GM23338 (cell line): ENCODE results near the gene XAGE3. TPM values are rescaled to one million over a fixed set of nuclear protein-coding genes. Genes with fewer than 3 reads are reported as not detected.

ENCODE experiments used
- ATAC-seq: fragments of 200-7000 bp; cut with Tn5 transposase; 3 replicates; pipeline ENCODE4 v1.9.1; 2020
- DNase-seq: peaks from one replicate; pipeline ENCODE4 v3.0.0-alpha.2; 2015; ENCODE audit warnings: low spot score
- H2AFZ ChIP-seq: fragments of 200-600 bp; sonication (generic); 2 replicates; pipeline ENCODE4 v1.8.0; 2016; ENCODE audit warnings: antibody characterized with exemption, mild to moderate bottlenecking, moderate library complexity
- H3F3A ChIP-seq: fragments of 200-600 bp; sonication (generic); replicated peaks from 2 replicates; pipeline ENCODE4 v1.8.0; 2017; ENCODE audit warnings: antibody characterized with exemption, mixed run types, low read depth
- H3K27ac ChIP-seq: fragments of 200-600 bp; sonication (generic); 2 replicates; pipeline ENCODE4 v1.6.1; 2016; ENCODE audit warnings: low read depth
- H3K27me3 ChIP-seq: fragments of 200-600 bp; sonication (generic); 2 replicates; pipeline ENCODE4 v1.8.0; 2016; ENCODE audit warnings: mild to moderate bottlenecking, mixed run types, moderate library complexity; ENCODE audit not compliant: insufficient read depth
- H3K36me3 ChIP-seq: fragments of 200-600 bp; sonication (generic); 2 replicates; pipeline ENCODE4 v1.8.0; 2016; ENCODE audit warnings: mild to moderate bottlenecking; ENCODE audit not compliant: insufficient read depth
- H3K4me1 ChIP-seq: fragments of 200-600 bp; sonication (generic); 2 replicates; pipeline ENCODE4 v1.8.0; 2016; ENCODE audit warnings: mild to moderate bottlenecking, moderate library complexity; ENCODE audit not compliant: insufficient read depth
- H3K4me2 ChIP-seq: fragments of 200-600 bp; sonication (generic); 2 replicates; pipeline ENCODE4 v1.7.1; 2017; ENCODE audit warnings: mixed run types
- H3K4me3 ChIP-seq: fragments of 200-600 bp; sonication (generic); 2 replicates; pipeline ENCODE4 v1.6.1; 2016; ENCODE audit warnings: mixed run types
- H3K79me2 ChIP-seq: fragments of 200-600 bp; sonication (generic); replicated peaks from 2 replicates; pipeline ENCODE4 v1.8.0; 2017; ENCODE audit warnings: mild to moderate bottlenecking; ENCODE audit not compliant: insufficient read depth
- H3K9me2 ChIP-seq: fragments of 200-600 bp; sonication (generic); 2 replicates; pipeline ENCODE4 v1.8.0; 2017; ENCODE audit not compliant: insufficient read depth
- H4K20me1 ChIP-seq: fragments of 200-600 bp; sonication (generic); replicated peaks from 2 replicates; pipeline ENCODE4 v1.8.0; 2017; ENCODE audit warnings: mild to moderate bottlenecking; ENCODE audit not compliant: insufficient read depth
- H3K27ac Mint-ChIP-seq: 2 replicates; pipeline ENCODE4 v1.8.0; 2020; ENCODE audit warnings: inconsistent platforms, mild to moderate bottlenecking, moderate library complexity, mixed read lengths
- H3K27me3 Mint-ChIP-seq: 3 replicates; pipeline ENCODE4 v1.8.0; 2022; ENCODE audit warnings: low read depth, mild to moderate bottlenecking, moderate library complexity, mixed read lengths, inconsistent platforms; ENCODE audit not compliant: insufficient read depth, poor library complexity
- H3K36me3 Mint-ChIP-seq: 3 replicates; pipeline ENCODE4 v1.8.0; 2021; ENCODE audit warnings: low read depth, mild to moderate bottlenecking, inconsistent platforms, moderate library complexity, mixed read lengths
- H3K4me1 Mint-ChIP-seq: 3 replicates; pipeline ENCODE4 v1.8.0; 2020; ENCODE audit warnings: mild to moderate bottlenecking, inconsistent platforms, mixed read lengths
- H3K4me3 Mint-ChIP-seq: 3 replicates; pipeline ENCODE4 v1.8.0; 2021; ENCODE audit warnings: moderate library complexity, mild to moderate bottlenecking, inconsistent platforms, mixed read lengths
- H3K9me3 Mint-ChIP-seq: 3 replicates; pipeline ENCODE4 v1.8.0; 2020; ENCODE audit warnings: moderate library complexity, mild to moderate bottlenecking, inconsistent platforms, mixed read lengths
- CREB1 ChIP-seq: fragments of 250-450 bp; sonication (Bioruptor Pico); IDR thresholded peaks from 2 replicates; pipeline ENCODE4 v1.5.0; 2020; ENCODE audit warnings: low read depth, mild to moderate bottlenecking, moderate library complexity
- EZH2 ChIP-seq: fragments of 200-600 bp; sonication (generic); IDR thresholded peaks from one replicate; pipeline ENCODE4 v1.8.0; 2017; ENCODE audit warnings: antibody characterized with exemption, mild to moderate bottlenecking, low read depth; ENCODE audit not compliant: unreplicated experiment
- EZH2phosphoT487 ChIP-seq: fragments of 200-600 bp; sonication (generic); IDR thresholded peaks from one replicate; pipeline ENCODE4 v1.8.1; 2018; ENCODE audit warnings: antibody characterized with exemption; ENCODE audit not compliant: unreplicated experiment
- JUNB ChIP-seq: IDR thresholded peaks from one replicate; pipeline ENCODE4 v1.6.1; 2016; ENCODE audit warnings: antibody characterized with exemption; ENCODE audit not compliant: unreplicated experiment
- NANOG ChIP-seq: IDR thresholded peaks from 2 replicates; pipeline ENCODE4 v1.6.1; 2016; ENCODE audit warnings: antibody characterized with exemption, borderline replicate concordance
- POLR2AphosphoS5 ChIP-seq: IDR thresholded peaks from 2 replicates; pipeline ENCODE4 v1.6.1; 2016; ENCODE audit warnings: antibody characterized with exemption, low read depth
- STAT1 ChIP-seq: IDR thresholded peaks from one replicate; pipeline ENCODE4 v1.6.1; 2016; ENCODE audit warnings: antibody characterized with exemption; ENCODE audit not compliant: unreplicated experiment
- ZNF114 ChIP-seq: fragments of 250-450 bp; sonication (Bioruptor Pico); IDR thresholded peaks from 2 replicates; pipeline ENCODE4 v1.5.0; 2020; ENCODE audit warnings: mild to moderate bottlenecking, moderate library complexity
- ZNF331 ChIP-seq: fragments of 250-450 bp; sonication (Bioruptor Pico); IDR thresholded peaks from 2 replicates; pipeline ENCODE4 v1.5.0; 2020; ENCODE audit warnings: low read depth, mild to moderate bottlenecking, moderate library complexity
- polyA plus RNA-seq: library from polyadenylated mRNA; unstranded; fragments of >200 nt; fragmentation: Nextera tagmentation; extraction: Ambion mirVana; gene quantifications from 2 replicates; pipeline ENCODE4 v1.2.1, GENCODE V29; 2016
- total RNA-seq: library from RNA; depleted of rRNA; stranded (reverse); fragments of >200 nt; shearing (Covaris generic); gene quantifications from 2 replicates; pipeline ENCODE4 v1.2.3, GENCODE V29; 2014
- TF ChIP-seq, protein P1 (sequence below): IDR thresholded peaks from 2 replicates; pipeline ENCODE4 v1.6.1; 2016; ENCODE audit warnings: antibody characterized with exemption
- TF ChIP-seq, protein P2 (sequence below): IDR thresholded peaks from one replicate; pipeline ENCODE4 v1.6.1; 2018; ENCODE audit warnings: antibody characterized with exemption; ENCODE audit not compliant: unreplicated experiment
- TF ChIP-seq, protein P3 (sequence below), 2 experiments: fragments of 200-600 bp in 1 of 2; sonication (generic) in 1 of 2; conservative IDR thresholded peaks; 2 replicates each; pipeline versions ENCODE4 v1.5.1 to v1.6.1; 2016 to 2017; ENCODE audit warnings: antibody characterized with exemption in 2 of 2, low read depth in 2 of 2, mild to moderate bottlenecking in 2 of 2, moderate library complexity in 1 of 2
- TF ChIP-seq, protein P4 (sequence below): fragments of 250-450 bp; sonication (Bioruptor Pico); IDR thresholded peaks from 2 replicates; pipeline ENCODE4 v1.5.0; 2020; ENCODE audit warnings: mild to moderate bottlenecking, moderate library complexity

The XAGE3 gene
- total and polyA plus RNA-seq, 2 experiments from 2014 or later = not detected

DNA sequence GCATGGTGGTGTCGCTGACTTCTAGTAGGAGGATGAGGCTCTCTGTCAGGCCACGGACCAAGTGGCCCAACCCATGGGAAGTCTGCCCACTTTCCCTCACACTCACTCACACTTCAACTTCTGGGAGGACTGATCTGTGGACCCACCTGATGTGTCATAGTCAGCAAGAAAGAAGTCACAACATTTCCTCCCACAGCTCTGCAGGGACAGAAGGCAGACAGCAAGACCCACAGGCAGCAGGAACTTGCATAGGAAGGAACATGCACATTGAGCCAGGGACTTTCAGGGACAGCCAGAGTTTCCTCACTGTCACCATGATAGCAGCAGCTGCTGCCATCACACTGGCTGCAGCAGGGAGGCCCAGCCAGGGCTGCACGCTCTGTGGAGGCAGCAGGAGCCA is 37.3 kb downstream of the XAGE3 start:
- no peaks in the 10 kb centered on the region for H3K4me1 ChIP-seq
- H3F3A ChIP-seq = no peaks in the 10 kb centered on the region
- Mint-ChIP-seq H3K9me3 (peaks cover 9% of the 10 kb centered on the region; the same call in 2 of the 3 replicates), H3K4me1 (no peaks in the 10 kb centered on the region), H3K27ac (no peak overlapping the region), H3K4me3 (no peak overlapping the region), H3K36me3 (no peaks in the 10 kb centered on the region), H3K27me3 (no peaks in the 10 kb centered on the region)
- H3K79me2 ChIP-seq = no peaks in the 10 kb centered on the region
- no peak overlapping the region for H3K4me3 ChIP-seq
- no peak overlapping the region for H3K4me2 ChIP-seq
- DNase-seq = no peak
- TF ChIP-seq POLR2AphosphoS5 (no peak), ZNF331 (CRISPR knock-in tag) (no peak), JUNB (no peak), EZH2phosphoT487 (no peak), CREB1 (no peak), EZH2 (no peak), NANOG (no peak), ZNF114 (no peak), STAT1 (no peak)
- TF ChIP-seq, protein P1, sequence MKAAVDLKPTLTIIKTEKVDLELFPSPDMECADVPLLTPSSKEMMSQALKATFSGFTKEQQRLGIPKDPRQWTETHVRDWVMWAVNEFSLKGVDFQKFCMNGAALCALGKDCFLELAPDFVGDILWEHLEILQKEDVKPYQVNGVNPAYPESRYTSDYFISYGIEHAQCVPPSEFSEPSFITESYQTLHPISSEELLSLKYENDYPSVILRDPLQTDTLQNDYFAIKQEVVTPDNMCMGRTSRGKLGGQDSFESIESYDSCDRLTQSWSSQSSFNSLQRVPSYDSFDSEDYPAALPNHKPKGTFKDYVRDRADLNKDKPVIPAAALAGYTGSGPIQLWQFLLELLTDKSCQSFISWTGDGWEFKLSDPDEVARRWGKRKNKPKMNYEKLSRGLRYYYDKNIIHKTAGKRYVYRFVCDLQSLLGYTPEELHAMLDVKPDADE = no peak
- TF ChIP-seq, protein P2, sequence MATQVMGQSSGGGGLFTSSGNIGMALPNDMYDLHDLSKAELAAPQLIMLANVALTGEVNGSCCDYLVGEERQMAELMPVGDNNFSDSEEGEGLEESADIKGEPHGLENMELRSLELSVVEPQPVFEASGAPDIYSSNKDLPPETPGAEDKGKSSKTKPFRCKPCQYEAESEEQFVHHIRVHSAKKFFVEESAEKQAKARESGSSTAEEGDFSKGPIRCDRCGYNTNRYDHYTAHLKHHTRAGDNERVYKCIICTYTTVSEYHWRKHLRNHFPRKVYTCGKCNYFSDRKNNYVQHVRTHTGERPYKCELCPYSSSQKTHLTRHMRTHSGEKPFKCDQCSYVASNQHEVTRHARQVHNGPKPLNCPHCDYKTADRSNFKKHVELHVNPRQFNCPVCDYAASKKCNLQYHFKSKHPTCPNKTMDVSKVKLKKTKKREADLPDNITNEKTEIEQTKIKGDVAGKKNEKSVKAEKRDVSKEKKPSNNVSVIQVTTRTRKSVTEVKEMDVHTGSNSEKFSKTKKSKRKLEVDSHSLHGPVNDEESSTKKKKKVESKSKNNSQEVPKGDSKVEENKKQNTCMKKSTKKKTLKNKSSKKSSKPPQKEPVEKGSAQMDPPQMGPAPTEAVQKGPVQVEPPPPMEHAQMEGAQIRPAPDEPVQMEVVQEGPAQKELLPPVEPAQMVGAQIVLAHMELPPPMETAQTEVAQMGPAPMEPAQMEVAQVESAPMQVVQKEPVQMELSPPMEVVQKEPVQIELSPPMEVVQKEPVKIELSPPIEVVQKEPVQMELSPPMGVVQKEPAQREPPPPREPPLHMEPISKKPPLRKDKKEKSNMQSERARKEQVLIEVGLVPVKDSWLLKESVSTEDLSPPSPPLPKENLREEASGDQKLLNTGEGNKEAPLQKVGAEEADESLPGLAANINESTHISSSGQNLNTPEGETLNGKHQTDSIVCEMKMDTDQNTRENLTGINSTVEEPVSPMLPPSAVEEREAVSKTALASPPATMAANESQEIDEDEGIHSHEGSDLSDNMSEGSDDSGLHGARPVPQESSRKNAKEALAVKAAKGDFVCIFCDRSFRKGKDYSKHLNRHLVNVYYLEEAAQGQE = no peak
- TF ChIP-seq, protein P3, sequence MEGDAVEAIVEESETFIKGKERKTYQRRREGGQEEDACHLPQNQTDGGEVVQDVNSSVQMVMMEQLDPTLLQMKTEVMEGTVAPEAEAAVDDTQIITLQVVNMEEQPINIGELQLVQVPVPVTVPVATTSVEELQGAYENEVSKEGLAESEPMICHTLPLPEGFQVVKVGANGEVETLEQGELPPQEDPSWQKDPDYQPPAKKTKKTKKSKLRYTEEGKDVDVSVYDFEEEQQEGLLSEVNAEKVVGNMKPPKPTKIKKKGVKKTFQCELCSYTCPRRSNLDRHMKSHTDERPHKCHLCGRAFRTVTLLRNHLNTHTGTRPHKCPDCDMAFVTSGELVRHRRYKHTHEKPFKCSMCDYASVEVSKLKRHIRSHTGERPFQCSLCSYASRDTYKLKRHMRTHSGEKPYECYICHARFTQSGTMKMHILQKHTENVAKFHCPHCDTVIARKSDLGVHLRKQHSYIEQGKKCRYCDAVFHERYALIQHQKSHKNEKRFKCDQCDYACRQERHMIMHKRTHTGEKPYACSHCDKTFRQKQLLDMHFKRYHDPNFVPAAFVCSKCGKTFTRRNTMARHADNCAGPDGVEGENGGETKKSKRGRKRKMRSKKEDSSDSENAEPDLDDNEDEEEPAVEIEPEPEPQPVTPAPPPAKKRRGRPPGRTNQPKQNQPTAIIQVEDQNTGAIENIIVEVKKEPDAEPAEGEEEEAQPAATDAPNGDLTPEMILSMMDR (conservative IDR thresholded peaks at IDR 0.05; ENCODE audit: low read depth in 2 of 2) = no peak
- TF ChIP-seq, protein P4, sequence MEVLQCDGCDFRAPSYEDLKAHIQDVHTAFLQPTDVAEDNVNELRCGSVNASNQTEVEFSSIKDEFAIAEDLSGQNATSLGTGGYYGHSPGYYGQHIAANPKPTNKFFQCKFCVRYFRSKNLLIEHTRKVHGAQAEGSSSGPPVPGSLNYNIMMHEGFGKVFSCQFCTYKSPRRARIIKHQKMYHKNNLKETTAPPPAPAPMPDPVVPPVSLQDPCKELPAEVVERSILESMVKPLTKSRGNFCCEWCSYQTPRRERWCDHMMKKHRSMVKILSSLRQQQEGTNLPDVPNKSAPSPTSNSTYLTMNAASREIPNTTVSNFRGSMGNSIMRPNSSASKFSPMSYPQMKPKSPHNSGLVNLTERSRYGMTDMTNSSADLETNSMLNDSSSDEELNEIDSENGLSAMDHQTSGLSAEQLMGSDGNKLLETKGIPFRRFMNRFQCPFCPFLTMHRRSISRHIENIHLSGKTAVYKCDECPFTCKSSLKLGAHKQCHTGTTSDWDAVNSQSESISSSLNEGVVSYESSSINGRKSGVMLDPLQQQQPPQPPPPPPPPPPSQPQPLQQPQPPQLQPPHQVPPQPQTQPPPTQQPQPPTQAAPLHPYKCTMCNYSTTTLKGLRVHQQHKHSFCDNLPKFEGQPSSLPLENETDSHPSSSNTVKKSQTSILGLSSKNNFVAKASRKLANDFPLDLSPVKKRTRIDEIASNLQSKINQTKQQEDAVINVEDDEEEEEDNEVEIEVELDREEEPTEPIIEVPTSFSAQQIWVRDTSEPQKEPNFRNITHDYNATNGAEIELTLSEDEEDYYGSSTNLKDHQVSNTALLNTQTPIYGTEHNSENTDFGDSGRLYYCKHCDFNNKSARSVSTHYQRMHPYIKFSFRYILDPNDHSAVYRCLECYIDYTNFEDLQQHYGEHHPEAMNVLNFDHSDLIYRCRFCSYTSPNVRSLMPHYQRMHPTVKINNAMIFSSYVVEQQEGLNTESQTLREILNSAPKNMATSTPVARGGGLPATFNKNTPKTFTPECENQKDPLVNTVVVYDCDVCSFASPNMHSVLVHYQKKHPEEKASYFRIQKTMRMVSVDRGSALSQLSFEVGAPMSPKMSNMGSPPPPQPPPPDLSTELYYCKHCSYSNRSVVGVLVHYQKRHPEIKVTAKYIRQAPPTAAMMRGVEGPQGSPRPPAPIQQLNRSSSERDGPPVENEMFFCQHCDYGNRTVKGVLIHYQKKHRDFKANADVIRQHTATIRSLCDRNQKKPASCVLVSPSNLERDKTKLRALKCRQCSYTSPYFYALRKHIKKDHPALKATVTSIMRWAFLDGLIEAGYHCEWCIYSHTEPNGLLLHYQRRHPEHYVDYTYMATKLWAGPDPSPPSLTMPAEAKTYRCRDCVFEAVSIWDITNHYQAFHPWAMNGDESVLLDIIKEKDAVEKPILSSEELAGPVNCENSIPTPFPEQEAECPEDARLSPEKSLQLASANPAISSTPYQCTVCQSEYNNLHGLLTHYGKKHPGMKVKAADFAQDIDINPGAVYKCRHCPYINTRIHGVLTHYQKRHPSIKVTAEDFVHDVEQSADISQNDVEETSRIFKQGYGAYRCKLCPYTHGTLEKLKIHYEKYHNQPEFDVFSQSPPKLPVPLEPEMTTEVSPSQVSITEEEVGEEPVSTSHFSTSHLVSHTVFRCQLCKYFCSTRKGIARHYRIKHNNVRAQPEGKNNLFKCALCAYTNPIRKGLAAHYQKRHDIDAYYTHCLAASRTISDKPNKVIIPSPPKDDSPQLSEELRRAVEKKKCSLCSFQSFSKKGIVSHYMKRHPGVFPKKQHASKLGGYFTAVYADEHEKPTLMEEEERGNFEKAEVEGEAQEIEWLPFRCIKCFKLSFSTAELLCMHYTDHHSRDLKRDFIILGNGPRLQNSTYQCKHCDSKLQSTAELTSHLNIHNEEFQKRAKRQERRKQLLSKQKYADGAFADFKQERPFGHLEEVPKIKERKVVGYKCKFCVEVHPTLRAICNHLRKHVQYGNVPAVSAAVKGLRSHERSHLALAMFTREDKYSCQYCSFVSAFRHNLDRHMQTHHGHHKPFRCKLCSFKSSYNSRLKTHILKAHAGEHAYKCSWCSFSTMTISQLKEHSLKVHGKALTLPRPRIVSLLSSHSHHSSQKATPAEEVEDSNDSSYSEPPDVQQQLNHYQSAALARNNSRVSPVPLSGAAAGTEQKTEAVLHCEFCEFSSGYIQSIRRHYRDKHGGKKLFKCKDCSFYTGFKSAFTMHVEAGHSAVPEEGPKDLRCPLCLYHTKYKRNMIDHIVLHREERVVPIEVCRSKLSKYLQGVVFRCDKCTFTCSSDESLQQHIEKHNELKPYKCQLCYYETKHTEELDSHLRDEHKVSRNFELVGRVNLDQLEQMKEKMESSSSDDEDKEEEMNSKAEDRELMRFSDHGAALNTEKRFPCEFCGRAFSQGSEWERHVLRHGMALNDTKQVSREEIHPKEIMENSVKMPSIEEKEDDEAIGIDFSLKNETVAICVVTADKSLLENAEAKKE (CRISPR knock-in tag) = no peak
- no peak for ATAC-seq
- H3K9me2 ChIP-seq = no peaks in the 10 kb centered on the region
- no peak overlapping the region for H3K27ac ChIP-seq
- no peak overlapping the region for H2AFZ ChIP-seq
- H3K27me3 ChIP-seq = no peaks in the 10 kb centered on the region
- no peaks in the 10 kb centered on the region for H3K36me3 ChIP-seq
- H4K20me1 ChIP-seq = no peaks in the 10 kb centered on the region
